22Rv1 (cell line): Measurements from ENCODE around the gene AGBL1.
"Not testable (repeated sequence)": the region's sequence is repeated elsewhere in the genome, so short reads cannot be mapped to it uniquely, and the experiment has no call there.

Source experiments
- H3K27ac ChIP-seq: fragments of 450-650 bp; 2 replicates; pipeline ENCODE4 v1.5.1; 2017
- CTCF ChIP-seq: fragments of 450-650 bp; IDR thresholded peaks from 2 replicates; pipeline ENCODE4 v1.5.1; 2017; ENCODE audit warnings: mild to moderate bottlenecking
- ZFX ChIP-seq: fragments of 450-650 bp; IDR thresholded peaks from 2 replicates; pipeline ENCODE4 v1.6.1; 2017; ENCODE audit warnings: antibody characterized with exemption, borderline replicate concordance

AGBL1 gene

GRCh38 chr15:87033056-87033455, 953.4 kb downstream of the AGBL1 start:
- peak; percentile 23 for TF ChIP-seq CTCF
- TF ChIP-seq ZFX: no peak
- no peak overlapping the region for H3K27ac ChIP-seq

- TF ChIP-seq CTCF (no peak), ZFX (no peak)
- no peak overlapping the region for H3K27ac ChIP-seq
Measured at GRCh38 chr15:87034886-87035285, 955.2 kb downstream of the AGBL1 start.

GRCh38 chr15:87038404-87038803, 958.7 kb downstream of the AGBL1 start:
- no peak overlapping the region for H3K27ac ChIP-seq
- no peak for TF ChIP-seq ZFX
- no peak for TF ChIP-seq CTCF

GRCh38 chr15:87042619-87043018, 962.9 kb downstream of the AGBL1 start:
- not testable (repeated sequence) for H3K27ac ChIP-seq

GRCh38 chr15:87045746-87046145, 966.1 kb downstream of the AGBL1 start:
- no peak overlapping the region for H3K27ac ChIP-seq
- no peak for TF ChIP-seq ZFX
- TF ChIP-seq CTCF: no peak

GRCh38 chr15:87047203-87047965, 967.7 kb downstream of the AGBL1 start:
- no peak overlapping the region for H3K27ac ChIP-seq
- TF ChIP-seq ZFX: no peak
- no peak for TF ChIP-seq CTCF
